SJSA1 (cell line): ENCODE measurements around the gene NCOA1. TPM values are rescaled to one million over a fixed set of nuclear protein-coding genes. Genes with fewer than 3 reads are reported as not detected.
A peak's percentile ranks its signal among the peaks of the same experiment; 100 is the strongest.

Source experiments
- DNase-seq, 2 experiments: peaks; one replicate each; pipeline ENCODE4 v3.0.0-alpha.2; 2015 to 2020; ENCODE audit warnings: low spot score in 2 of 2, low read depth in 1 of 2
- H3K27ac ChIP-seq: fragments of 250-450 bp; sonication (Bioruptor Pico); 2 replicates; pipeline ENCODE4 v1.5.1; 2020; ENCODE audit warnings: mild to moderate bottlenecking, moderate library complexity
- H3K27me3 ChIP-seq: fragments of 250-450 bp; sonication (Bioruptor Pico); replicated peaks from 2 replicates; pipeline ENCODE4 v1.5.1; 2020; ENCODE audit warnings: mild to moderate bottlenecking, moderate library complexity
- H3K36me3 ChIP-seq: fragments of 250-450 bp; sonication (Bioruptor Pico); 2 replicates; pipeline ENCODE4 v1.5.1; 2020; ENCODE audit warnings: mild to moderate bottlenecking
- H3K4me1 ChIP-seq: fragments of 250-450 bp; sonication (Bioruptor Pico); replicated peaks from 2 replicates; pipeline ENCODE4 v1.6.1; 2021; ENCODE audit warnings: mild to moderate bottlenecking
- H3K4me3 ChIP-seq: fragments of 250-450 bp; sonication (Bioruptor Pico); 2 replicates; pipeline ENCODE4 v1.5.1; 2020; ENCODE audit warnings: mild to moderate bottlenecking
- H3K9me3 ChIP-seq: fragments of 250-450 bp; sonication (Bioruptor Pico); replicated peaks from 2 replicates; pipeline ENCODE4 v1.5.1; 2020; ENCODE audit warnings: mild to moderate bottlenecking
- total RNA-seq: library from RNA; depleted of rRNA; stranded (reverse); fragments of >200 nt; shearing (Covaris generic); gene quantifications from 2 replicates; pipeline ENCODE4 v1.2.3, GENCODE V29; 2014; rRNA removed

The NCOA1 gene
- total RNA-seq: 8.4 and 14.5 TPM in 2 replicates

- peaks cover 22% of the 10 kb centered on the region for H3K4me1 ChIP-seq
- H3K36me3 ChIP-seq: peaks cover 3% of the 10 kb centered on the region; the same call in 1 of the 2 replicates
- DNase-seq: peak; percentile 84 to 93
- H3K9me3 ChIP-seq: no peaks in the 10 kb centered on the region
- peak within 1 kb of the TSS; percentile 35 for H3K27ac ChIP-seq
- H3K4me3 ChIP-seq: peak within 1 kb of the TSS; percentile 88
- H3K27me3 ChIP-seq: no peaks in the 10 kb centered on the region
These were observed at the start of gene NCOA1 for GRCh38 chr2:24490690-24491541. NCOA1 (plus strand) TSS chr2:24491254; CDS start chr2:24658678, 167,424 bp downstream.

- Histone ChIP-seq H3K27me3 (no peaks in the 10 kb centered on the region; the same call in 1 of the 2 replicates), H3K9me3 (no peaks in the 10 kb centered on the region), H3K27ac (no peak overlapping the region), H3K4me1 (no peaks in the 10 kb centered on the region), H3K36me3 (no peaks in the 10 kb centered on the region), H3K4me3 (no peak overlapping the region)
- no peak for DNase-seq
These were observed 42.3 kb upstream of the NCOA1 start for GRCh38 chr2:24448797-24449196.

GRCh38 chr2:24449344-24449743, 41.7 kb upstream of the NCOA1 start:
- no peak for DNase-seq
- Histone ChIP-seq H3K9me3 (no peaks in the 10 kb centered on the region), H3K36me3 (no peaks in the 10 kb centered on the region), H3K27ac (no peak overlapping the region), H3K4me3 (no peak overlapping the region), H3K4me1 (no peaks in the 10 kb centered on the region), H3K27me3 (no peaks in the 10 kb centered on the region; the same call in 1 of the 2 replicates)

- no peaks in the 10 kb centered on the region for H3K4me1 ChIP-seq
These were observed 39.1 kb upstream of the NCOA1 start for GRCh38 chr2:24451805-24452501.

GRCh38 chr2:24452502-24452885, 38.6 kb upstream of the NCOA1 start:
- H3K27ac ChIP-seq: no peak overlapping the region
- no peaks in the 10 kb centered on the region for H3K36me3 ChIP-seq
- H3K9me3 ChIP-seq: no peaks in the 10 kb centered on the region
- H3K4me3 ChIP-seq: no peak overlapping the region
- H3K27me3 ChIP-seq: no peaks in the 10 kb centered on the region; the same call in 1 of the 2 replicates
- no peaks in the 10 kb centered on the region for H3K4me1 ChIP-seq
- DNase-seq: no peak

More at GRCh38 chr2:24451805-24452501, 39.1 kb upstream of the NCOA1 start:
- no peak for DNase-seq
- Histone ChIP-seq H3K27me3 (no peaks in the 10 kb centered on the region; the same call in 1 of the 2 replicates), H3K27ac (no peak overlapping the region), H3K9me3 (no peaks in the 10 kb centered on the region), H3K36me3 (no peaks in the 10 kb centered on the region), H3K4me3 (no peak overlapping the region)

- H3K27me3 ChIP-seq: no peaks in the 10 kb centered on the region; the same call in 1 of the 2 replicates
- no peak overlapping the region for H3K27ac ChIP-seq
- H3K9me3 ChIP-seq: no peaks in the 10 kb centered on the region
- H3K4me3 ChIP-seq: no peak overlapping the region
- H3K4me1 ChIP-seq: no peaks in the 10 kb centered on the region
- no peak for DNase-seq
- no peaks in the 10 kb centered on the region for H3K36me3 ChIP-seq
These were observed 37.5 kb upstream of the NCOA1 start for GRCh38 chr2:24453379-24454073.

- no peaks in the 10 kb centered on the region for H3K4me1 ChIP-seq
- no peak overlapping the region for H3K27ac ChIP-seq
- H3K4me3 ChIP-seq: peak overlapping the region; percentile 8; the same call in 1 of the 2 replicates
- peak in 1 of 2 experiments; percentile 18 for DNase-seq
- no peaks in the 10 kb centered on the region for H3K36me3 ChIP-seq
- no peaks in the 10 kb centered on the region; the same call in 1 of the 2 replicates for H3K27me3 ChIP-seq
- no peaks in the 10 kb centered on the region for H3K9me3 ChIP-seq
These were observed 36.8 kb upstream of the NCOA1 start for GRCh38 chr2:24454294-24454693.

GRCh38 chr2:24456599-24457556, 34.2 kb upstream of the NCOA1 start:
- DNase-seq: peak; percentile 11 to 52
- H3K9me3 ChIP-seq: no peaks in the 10 kb centered on the region
- H3K27me3 ChIP-seq: no peaks in the 10 kb centered on the region; the same call in 1 of the 2 replicates
- H3K27ac ChIP-seq: no peak overlapping the region
- no peak overlapping the region for H3K4me3 ChIP-seq
- H3K4me1 ChIP-seq: no peaks in the 10 kb centered on the region
- no peaks in the 10 kb centered on the region for H3K36me3 ChIP-seq

- Histone ChIP-seq H3K36me3 (no peaks in the 10 kb centered on the region), H3K4me3 (no peak overlapping the region), H3K4me1 (no peaks in the 10 kb centered on the region), H3K9me3 (no peaks in the 10 kb centered on the region), H3K27me3 (no peaks in the 10 kb centered on the region; the same call in 1 of the 2 replicates), H3K27ac (no peak overlapping the region)
- no peak for DNase-seq
These were observed 33.2 kb upstream of the NCOA1 start for GRCh38 chr2:24457696-24458386.

- no peaks in the 10 kb centered on the region for H3K36me3 ChIP-seq
- no peak overlapping the region for H3K27ac ChIP-seq
- H3K4me3 ChIP-seq: no peak overlapping the region
- no peak for DNase-seq
- H3K27me3 ChIP-seq: no peaks in the 10 kb centered on the region
- H3K9me3 ChIP-seq: no peaks in the 10 kb centered on the region
- no peaks in the 10 kb centered on the region for H3K4me1 ChIP-seq
These were observed 31.6 kb upstream of the NCOA1 start for GRCh38 chr2:24459224-24460161.

- H3K27me3 ChIP-seq: no peaks in the 10 kb centered on the region
- H3K9me3 ChIP-seq: no peaks in the 10 kb centered on the region
- H3K4me1 ChIP-seq: no peaks in the 10 kb centered on the region
- no peaks in the 10 kb centered on the region for H3K36me3 ChIP-seq
- no peak for DNase-seq
- H3K27ac ChIP-seq: no peak overlapping the region
- H3K4me3 ChIP-seq: no peak overlapping the region
These were observed 29.4 kb upstream of the NCOA1 start for GRCh38 chr2:24461685-24462084.
